Daoy (cell line): Measurements from ENCODE around the gene TMEM128. TPM values are rescaled to one million over a fixed set of nuclear protein-coding genes. Genes with fewer than 3 reads are reported as not detected.
"Not testable (repeated sequence)": the region's sequence is repeated elsewhere in the genome, so short reads cannot be mapped to it uniquely, and the experiment has no call there.

Source experiments
- DNase-seq: peaks from one replicate; pipeline ENCODE4 v3.0.0-alpha.2; 2015; ENCODE audit warnings: low read depth
- total RNA-seq: library from RNA; depleted of rRNA; stranded (reverse); fragments of >200 nt; shearing (Covaris generic); gene quantifications from 2 replicates; pipeline ENCODE4 v1.2.3, GENCODE V29; 2014; rRNA removed

TMEM128 gene
- total RNA-seq, 1 experiment from 2014 or later, result 19.4 TPM

DNA sequence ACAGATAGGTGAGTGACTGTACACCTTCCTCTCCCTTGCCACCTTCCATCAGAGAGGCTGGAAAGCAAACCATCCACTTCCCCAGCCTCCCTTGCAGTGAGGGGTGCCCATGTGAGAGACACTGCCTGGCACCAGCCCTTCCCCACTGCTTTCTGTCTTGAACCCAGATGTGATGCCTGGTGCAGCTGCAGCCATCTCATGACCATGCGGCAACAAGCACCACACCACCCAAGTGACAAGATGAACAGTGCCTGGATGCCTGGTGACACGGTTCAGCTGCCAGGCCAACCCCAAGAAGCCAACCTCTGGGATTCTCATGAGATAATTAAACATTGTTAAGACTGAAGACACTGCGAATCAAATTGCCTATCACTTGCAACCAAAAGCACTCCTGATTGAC lies 52.7 kb downstream of the TMEM128 start:
- no peak for DNase-seq

- DNase-seq, result not testable (repeated sequence)
Measured at GRCh38 chr4:4188557-4188956, 59.5 kb downstream of the TMEM128 start.

Other genes starting within 250 kb of the TMEM128 start
- gene OTOP1, start 21.3 kb downstream of the TMEM128 start, total RNA-seq, result not detected in 2 replicates
- 80.0 and 103 TPM in 2 replicates for gene LYAR, start 41.9 kb upstream of the TMEM128 start, total RNA-seq
- gene ZBTB49, start 42.0 kb upstream of the TMEM128 start, total RNA-seq, result 3.7 and 5.0 TPM in 2 replicates
- gene NSG1, start 138.9 kb upstream of the TMEM128 start, total RNA-seq, result 4.4 and 10.2 TPM in 2 replicates